Endodermal cell (in vitro differentiated cells): ENCODE measurements around the gene ANKRD24. TPM values are rescaled to one million over a fixed set of nuclear protein-coding genes. Genes with fewer than 3 reads are reported as not detected.

ENCODE experiments used
- DNase-seq: peaks from one replicate; pipeline ENCODE4 v3.0.0-alpha.2; 2017
- H3K27ac ChIP-seq: 2 replicates; pipeline ENCODE4 v1.5.1; 2013; ENCODE audit warnings: mild to moderate bottlenecking, low read depth, low read length, moderate library complexity
- H3K27me3 ChIP-seq: 2 replicates; pipeline ENCODE4 v1.6.1; 2013; ENCODE audit warnings: mild to moderate bottlenecking, low read length, moderate library complexity; ENCODE audit not compliant: insufficient read depth, control insufficient read depth, poor library complexity, severe bottlenecking
- H3K36me3 ChIP-seq: 2 replicates; pipeline ENCODE4 v1.7.0; 2013; ENCODE audit warnings: mild to moderate bottlenecking, low read length, moderate library complexity; ENCODE audit not compliant: control insufficient read depth, insufficient read depth
- H3K4me1 ChIP-seq: one replicate; pipeline ENCODE4 v1.7.0; 2013; ENCODE audit warnings: low read length; ENCODE audit not compliant: control insufficient read depth, insufficient read depth
- H3K4me3 ChIP-seq: 2 replicates; pipeline ENCODE4 v1.5.1; 2013; ENCODE audit warnings: mild to moderate bottlenecking, low read length, moderate library complexity
- H3K9ac ChIP-seq: 2 replicates; pipeline ENCODE4 v1.6.1; 2013; ENCODE audit warnings: mild to moderate bottlenecking, low read length, moderate library complexity; ENCODE audit not compliant: poor library complexity, severe bottlenecking; ENCODE audit errors: extremely low read depth
- H3K9me3 ChIP-seq: 2 replicates; pipeline ENCODE4 v1.6.1; 2013; ENCODE audit warnings: mild to moderate bottlenecking, low read length, moderate library complexity; ENCODE audit not compliant: control insufficient read depth
- H3K27ac Mint-ChIP-seq: 2 replicates; pipeline ENCODE4 v1.8.0; 2020; ENCODE audit warnings: mixed read lengths
- H3K27me3 Mint-ChIP-seq: 2 replicates; pipeline ENCODE4 v1.8.0; 2021; ENCODE audit warnings: mild to moderate bottlenecking, mixed read lengths; ENCODE audit not compliant: insufficient read depth
- H3K36me3 Mint-ChIP-seq: 2 replicates; pipeline ENCODE4 v1.8.0; 2020; ENCODE audit warnings: low read depth, mixed read lengths
- H3K4me1 Mint-ChIP-seq: 2 replicates; pipeline ENCODE4 v1.8.0; 2020; ENCODE audit warnings: mixed read lengths
- H3K4me3 Mint-ChIP-seq: 2 replicates; pipeline ENCODE4 v1.8.0; 2020; ENCODE audit warnings: mild to moderate bottlenecking, moderate library complexity, mixed read lengths
- H3K9me3 Mint-ChIP-seq: 2 replicates; pipeline ENCODE4 v1.8.0; 2020; ENCODE audit warnings: mild to moderate bottlenecking, mixed read lengths
- WGBS, 2 experiments: methylation state at CpG; one replicate each; pipeline versions ENCODE4 v1.1.5 to v1.1.7; 2013; ENCODE audit warnings: missing lambda C conversion rate in 2 of 2, mixed read lengths in 1 of 2; ENCODE audit not compliant: insufficient coverage in 1 of 2, insufficient read length in 1 of 2; 5-methylcytosine and 5-hydroxymethylcytosine counted together
- total RNA-seq, 2 donors: library from RNA; stranded (reverse); fragmentation: NEBNext Ultra II Directional in 1 of 2; extraction: Animal tissue kit (Norgen Biotek cat#: 25700) in 1 of 2; gene quantifications; 2 replicates in 1 of 2; 3 replicates in 1 of 2; pipeline ENCODE4 v1.2.1, GENCODE V29; 2021
- TF ChIP-seq, protein P1 (sequence below): fragments of 200-600 bp; sonication (generic); conservative IDR thresholded peaks from 2 replicates; pipeline ENCODE4 v1.5.0; 2021; ENCODE audit warnings: antibody characterized with exemption, mild to moderate bottlenecking

Gene ANKRD24
- total RNA-seq, 2 donors from 2014 or later, result 0.77 to 2.0 TPM

DNA sequence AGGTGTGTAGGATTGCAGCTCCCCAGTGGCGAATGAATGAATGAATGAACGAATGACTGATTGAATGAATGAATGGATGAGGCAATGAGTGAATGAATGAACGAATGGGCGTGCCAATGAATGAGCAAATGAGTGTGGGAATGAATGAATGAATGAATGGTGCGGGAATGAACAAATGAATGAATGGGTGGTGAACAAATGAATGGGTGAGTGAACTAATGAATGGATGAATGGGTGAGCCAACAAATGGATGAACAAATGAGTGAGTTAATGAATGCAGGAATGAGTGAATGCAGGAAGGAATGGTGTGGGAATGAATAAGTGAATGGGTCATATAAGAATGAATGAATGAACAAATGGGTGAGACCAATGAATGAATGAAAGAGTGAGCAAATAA is 14.7 kb downstream of the ANKRD24 start:
- Mint-ChIP-seq H3K9me3 (peaks cover 8% of the 10 kb centered on the region), H3K4me1 (no peaks in the 10 kb centered on the region), H3K36me3 (no peaks in the 10 kb centered on the region), H3K27me3 (peaks cover 82% of the 10 kb centered on the region), H3K27ac (no peak overlapping the region), H3K4me3 (peak overlapping the region; percentile 28)
- peaks cover 8% of the 10 kb centered on the region for H3K9me3 ChIP-seq
- no peak for DNase-seq
- H3K9ac ChIP-seq, result no peak overlapping the region
- WGBS, 2 experiments, result 90 to 93% methylated on average over 5 of the region's 5 CpGs
- H3K4me3 ChIP-seq, result no peak overlapping the region
- H3K27ac ChIP-seq, result no peak overlapping the region
- H3K36me3 ChIP-seq, result no peaks in the 10 kb centered on the region
- H3K4me1 ChIP-seq, result no peaks in the 10 kb centered on the region
- peaks cover 33% of the 10 kb centered on the region for H3K27me3 ChIP-seq
- TF ChIP-seq, protein P1, sequence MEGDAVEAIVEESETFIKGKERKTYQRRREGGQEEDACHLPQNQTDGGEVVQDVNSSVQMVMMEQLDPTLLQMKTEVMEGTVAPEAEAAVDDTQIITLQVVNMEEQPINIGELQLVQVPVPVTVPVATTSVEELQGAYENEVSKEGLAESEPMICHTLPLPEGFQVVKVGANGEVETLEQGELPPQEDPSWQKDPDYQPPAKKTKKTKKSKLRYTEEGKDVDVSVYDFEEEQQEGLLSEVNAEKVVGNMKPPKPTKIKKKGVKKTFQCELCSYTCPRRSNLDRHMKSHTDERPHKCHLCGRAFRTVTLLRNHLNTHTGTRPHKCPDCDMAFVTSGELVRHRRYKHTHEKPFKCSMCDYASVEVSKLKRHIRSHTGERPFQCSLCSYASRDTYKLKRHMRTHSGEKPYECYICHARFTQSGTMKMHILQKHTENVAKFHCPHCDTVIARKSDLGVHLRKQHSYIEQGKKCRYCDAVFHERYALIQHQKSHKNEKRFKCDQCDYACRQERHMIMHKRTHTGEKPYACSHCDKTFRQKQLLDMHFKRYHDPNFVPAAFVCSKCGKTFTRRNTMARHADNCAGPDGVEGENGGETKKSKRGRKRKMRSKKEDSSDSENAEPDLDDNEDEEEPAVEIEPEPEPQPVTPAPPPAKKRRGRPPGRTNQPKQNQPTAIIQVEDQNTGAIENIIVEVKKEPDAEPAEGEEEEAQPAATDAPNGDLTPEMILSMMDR, result no peak

DNA sequence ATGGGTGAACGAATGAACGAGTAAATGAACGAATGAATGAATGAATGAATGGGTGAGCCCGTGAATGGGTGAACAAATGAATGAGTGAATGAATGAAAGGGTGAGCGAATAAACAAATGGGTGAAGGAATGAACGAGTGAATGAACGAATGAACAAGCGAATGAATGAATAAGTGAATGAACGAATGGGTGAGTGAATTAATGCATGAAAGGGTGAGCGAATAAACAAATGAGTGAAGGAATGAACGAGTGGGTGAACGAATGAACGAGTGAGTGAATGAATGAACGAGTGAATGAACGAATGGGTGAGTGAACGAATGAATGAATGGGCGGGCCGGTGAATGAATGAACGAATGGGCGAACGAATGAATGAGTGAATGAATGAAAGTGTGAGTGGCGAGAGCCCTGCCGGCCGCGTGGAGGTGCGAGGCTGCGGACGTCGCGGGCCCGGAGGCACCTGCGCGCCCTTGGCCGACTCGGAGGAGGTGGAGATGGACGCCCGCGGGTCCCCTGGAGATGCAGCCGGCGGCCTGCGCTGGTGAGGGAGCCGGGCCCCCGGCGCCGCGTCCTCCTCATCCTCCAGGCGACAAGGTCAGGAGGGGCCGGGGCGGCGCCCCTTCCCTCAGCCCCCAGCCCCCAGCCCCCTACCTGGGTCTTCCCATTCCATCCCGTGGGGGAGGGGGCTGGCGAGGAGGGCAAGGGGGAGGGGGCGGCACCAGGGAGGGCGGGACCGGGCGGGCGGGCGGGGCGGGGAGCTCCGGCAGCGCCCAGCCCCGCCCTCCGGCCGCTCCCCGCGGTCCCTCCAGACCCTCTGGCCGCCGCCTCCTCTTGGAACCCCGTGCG is 15.4 kb downstream of the ANKRD24 start:
- TF ChIP-seq, protein P1, result no peak
- peaks cover 8% of the 10 kb centered on the region for H3K9me3 Mint-ChIP-seq
- Histone ChIP-seq H3K9me3 (peaks cover 8% of the 10 kb centered on the region), H3K36me3 (no peaks in the 10 kb centered on the region), H3K9ac (no peak overlapping the region), H3K27ac (no peak overlapping the region), H3K4me1 (no peaks in the 10 kb centered on the region), H3K4me3 (peak overlapping the region; percentile 21), H3K27me3 (peaks cover 33% of the 10 kb centered on the region)
- 19 to 46% methylated on average over 26 to 62 of the region's 70 CpGs for WGBS, 2 experiments
- H3K4me1 Mint-ChIP-seq, result no peaks in the 10 kb centered on the region
- H3K4me3 Mint-ChIP-seq, result peak overlapping the region; percentile 28
- peak; percentile 80 for DNase-seq
- H3K27me3 Mint-ChIP-seq, result peaks cover 88% of the 10 kb centered on the region
- no peak overlapping the region for H3K27ac Mint-ChIP-seq
- no peaks in the 10 kb centered on the region for H3K36me3 Mint-ChIP-seq

DNA sequence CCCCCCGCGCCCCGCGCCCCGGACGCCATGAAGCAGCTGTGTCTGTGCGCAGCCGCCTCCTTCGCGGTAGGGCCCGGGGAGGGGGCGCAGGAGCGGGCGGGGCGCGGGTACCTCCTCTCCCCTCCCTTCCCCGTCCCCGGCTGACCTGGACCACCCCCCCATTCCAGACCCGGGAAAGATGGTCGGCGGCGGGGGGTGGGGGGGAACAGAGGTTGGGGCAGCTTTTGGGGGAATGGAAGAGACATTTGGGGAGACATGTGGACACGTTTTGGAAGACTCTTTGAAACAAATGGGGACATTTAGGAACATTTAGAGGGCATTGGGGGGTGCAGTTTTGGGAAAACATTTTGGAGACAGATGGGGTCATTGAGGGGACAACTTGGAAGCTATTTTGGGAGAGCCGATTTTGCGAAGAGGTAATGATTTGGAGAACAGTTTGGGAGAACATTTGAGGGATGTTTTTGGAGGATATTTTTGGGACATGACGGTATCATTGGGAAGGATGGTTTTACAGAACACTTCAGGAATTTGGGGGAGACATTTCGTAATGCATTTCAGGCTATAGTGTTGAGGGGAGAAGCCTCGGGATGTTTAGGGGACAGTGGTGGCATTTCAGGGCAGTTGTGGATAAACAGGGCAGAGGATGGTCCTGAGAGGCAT is 16.1 kb downstream of the ANKRD24 start:
- H3K36me3 Mint-ChIP-seq, result no peaks in the 10 kb centered on the region
- peaks cover 8% of the 10 kb centered on the region for H3K9me3 ChIP-seq
- no peak overlapping the region for H3K9ac ChIP-seq
- no peak overlapping the region for H3K27ac Mint-ChIP-seq
- WGBS, 2 experiments, result 15 to 52% methylated on average over 6 to 26 of the region's 28 CpGs
- H3K4me1 Mint-ChIP-seq, result no peaks in the 10 kb centered on the region
- no peaks in the 10 kb centered on the region for H3K4me1 ChIP-seq
- H3K27ac ChIP-seq, result no peak overlapping the region
- H3K9me3 Mint-ChIP-seq, result peaks cover 8% of the 10 kb centered on the region
- no peak for DNase-seq
- H3K27me3 Mint-ChIP-seq, result peaks cover 84% of the 10 kb centered on the region
- H3K4me3 Mint-ChIP-seq, result peak overlapping the region; percentile 30
- peaks cover 33% of the 10 kb centered on the region for H3K27me3 ChIP-seq
- H3K36me3 ChIP-seq, result no peaks in the 10 kb centered on the region
- TF ChIP-seq, protein P1, result no peak
- no peak overlapping the region for H3K4me3 ChIP-seq
